Activated CD8-positive, alpha-beta memory T cell treated with anti-CD3 and anti-CD28 coated beads, Interleukin-2, amount 50 U/mL, for 4 hours (primary cell): ENCODE results near the gene CKAP4.
"Not testable (repeated sequence)": the region's sequence is repeated elsewhere in the genome, so short reads cannot be mapped to it uniquely, and the experiment has no call there.

Experiments
- DNase-seq: peaks from one replicate; pipeline ENCODE4 v3.0.0-alpha.2; 2020

Gene CKAP4, protein sequence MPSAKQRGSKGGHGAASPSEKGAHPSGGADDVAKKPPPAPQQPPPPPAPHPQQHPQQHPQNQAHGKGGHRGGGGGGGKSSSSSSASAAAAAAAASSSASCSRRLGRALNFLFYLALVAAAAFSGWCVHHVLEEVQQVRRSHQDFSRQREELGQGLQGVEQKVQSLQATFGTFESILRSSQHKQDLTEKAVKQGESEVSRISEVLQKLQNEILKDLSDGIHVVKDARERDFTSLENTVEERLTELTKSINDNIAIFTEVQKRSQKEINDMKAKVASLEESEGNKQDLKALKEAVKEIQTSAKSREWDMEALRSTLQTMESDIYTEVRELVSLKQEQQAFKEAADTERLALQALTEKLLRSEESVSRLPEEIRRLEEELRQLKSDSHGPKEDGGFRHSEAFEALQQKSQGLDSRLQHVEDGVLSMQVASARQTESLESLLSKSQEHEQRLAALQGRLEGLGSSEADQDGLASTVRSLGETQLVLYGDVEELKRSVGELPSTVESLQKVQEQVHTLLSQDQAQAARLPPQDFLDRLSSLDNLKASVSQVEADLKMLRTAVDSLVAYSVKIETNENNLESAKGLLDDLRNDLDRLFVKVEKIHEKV

GRCh38 chr12:106247674-106248311 lies at the start of gene CKAP4:
Gene CKAP4, minus strand, starts transcription at chr12:106248020. Its CDS starts 169 bp downstream, at chr12:106247851.
- peak; percentile 63 for DNase-seq

- DNase-seq = no peak
Observed at GRCh38 chr12:106297075-106297474, 49.3 kb upstream of the CKAP4 start.

DNA sequence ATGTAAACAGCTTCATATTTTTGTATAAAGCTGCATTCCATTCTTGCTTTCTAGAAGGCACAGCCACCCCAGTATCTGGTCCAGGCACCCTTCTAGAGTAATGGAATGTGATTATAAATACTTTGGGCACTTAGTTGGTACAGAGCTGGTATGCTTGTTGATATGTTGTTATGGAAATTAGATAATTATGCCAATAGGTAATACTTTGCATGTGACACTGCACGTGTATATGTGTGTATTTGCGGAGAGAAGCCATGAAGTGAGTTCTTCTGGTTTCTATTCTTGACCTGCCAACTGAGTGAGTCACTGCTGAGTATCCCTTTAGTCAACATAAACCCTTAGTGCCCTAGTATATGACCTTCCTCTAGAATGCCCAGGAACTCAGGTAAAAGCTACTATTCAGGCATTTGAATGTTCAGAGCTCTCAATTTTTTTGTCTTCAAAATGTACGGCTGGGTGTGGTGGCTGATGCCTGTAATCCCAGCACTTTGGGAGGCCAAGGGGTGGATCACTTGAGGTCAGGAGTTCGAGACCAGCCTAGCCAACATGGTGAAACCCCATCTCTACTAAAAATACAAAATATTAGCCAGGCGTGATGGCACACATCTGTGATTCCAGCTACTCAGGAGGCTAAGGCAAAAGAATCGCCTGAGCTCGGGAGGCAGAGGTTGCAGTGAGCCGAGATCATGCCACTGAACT lies 48.5 kb upstream of the CKAP4 start:
- DNase-seq = no peak

- DNase-seq = no peak
Observed at GRCh38 chr12:106292339-106292738, 44.5 kb upstream of the CKAP4 start.

DNA sequence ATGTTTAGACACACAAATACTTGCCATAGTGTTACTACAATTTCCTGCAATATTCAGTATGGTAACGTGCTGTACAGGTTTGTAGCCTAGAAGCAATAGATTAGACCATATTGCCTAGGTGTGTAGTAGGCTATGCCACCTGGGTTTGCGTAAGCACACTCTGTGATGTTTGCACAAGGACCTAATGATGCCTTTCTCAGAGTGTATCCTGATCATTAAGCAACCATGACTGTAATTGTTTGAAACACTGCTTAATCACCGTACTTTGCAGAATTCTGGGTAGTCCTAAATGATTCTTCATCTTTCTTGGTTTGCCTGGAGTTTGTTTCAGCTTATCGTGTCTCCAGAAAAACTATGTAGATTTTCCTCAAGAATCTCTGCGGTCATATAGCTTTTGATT lies 43.5 kb upstream of the CKAP4 start:
- DNase-seq = no peak

- DNase-seq = no peak
Observed at GRCh38 chr12:106290666-106291065, 42.8 kb upstream of the CKAP4 start.

DNA sequence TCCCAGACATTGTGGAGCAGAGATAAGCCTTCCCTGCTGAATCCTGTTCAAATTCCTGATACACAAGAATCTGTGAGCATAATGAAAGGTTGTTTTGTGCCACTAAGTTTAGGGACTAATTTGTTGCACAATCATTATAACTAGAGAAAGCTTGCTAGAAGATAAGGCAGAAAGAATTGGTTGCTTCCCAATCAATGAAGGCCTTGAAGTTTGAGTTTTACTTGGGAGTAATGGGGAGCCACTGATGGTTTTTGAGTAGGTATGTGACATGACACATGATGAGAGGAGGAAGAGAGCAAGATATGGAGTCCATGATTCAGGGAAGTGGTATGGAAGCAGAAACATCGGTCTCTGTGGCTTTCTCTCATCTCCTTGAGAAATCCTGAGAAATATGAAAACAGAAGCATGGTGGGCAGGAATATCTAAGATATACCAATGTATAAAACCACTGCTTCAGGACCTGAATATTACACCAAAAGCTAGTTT lies 41.4 kb upstream of the CKAP4 start:
- DNase-seq = no peak

GRCh38 chr12:106288494-106289195 lies 40.8 kb upstream of the CKAP4 start:
- peak; percentile 27 for DNase-seq

GRCh38 chr12:106288101-106288493 lies 40.3 kb upstream of the CKAP4 start:
- no peak for DNase-seq

DNA sequence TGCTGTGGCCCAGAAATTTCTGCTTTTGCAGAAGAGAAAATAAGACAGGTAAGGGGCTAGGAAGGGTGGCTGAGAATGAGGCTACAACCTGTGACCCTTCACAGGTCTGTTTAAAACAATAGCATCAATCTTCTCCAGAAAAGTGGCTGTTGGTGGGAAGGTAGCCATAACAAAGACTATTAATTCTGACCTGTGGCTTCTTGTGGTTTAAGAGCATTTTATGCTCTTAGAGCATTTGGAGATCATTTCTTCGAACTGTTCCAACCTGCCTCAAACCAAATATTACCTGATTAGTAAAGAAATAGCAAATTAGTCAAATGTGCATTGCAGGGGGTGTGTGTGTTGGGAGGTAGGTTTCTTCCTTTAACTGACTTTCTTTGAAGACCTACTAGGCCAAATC lies 39.5 kb upstream of the CKAP4 start:
- DNase-seq = no peak

- not testable (repeated sequence) for DNase-seq
Observed at GRCh38 chr12:106286576-106287162, 38.8 kb upstream of the CKAP4 start.

DNA sequence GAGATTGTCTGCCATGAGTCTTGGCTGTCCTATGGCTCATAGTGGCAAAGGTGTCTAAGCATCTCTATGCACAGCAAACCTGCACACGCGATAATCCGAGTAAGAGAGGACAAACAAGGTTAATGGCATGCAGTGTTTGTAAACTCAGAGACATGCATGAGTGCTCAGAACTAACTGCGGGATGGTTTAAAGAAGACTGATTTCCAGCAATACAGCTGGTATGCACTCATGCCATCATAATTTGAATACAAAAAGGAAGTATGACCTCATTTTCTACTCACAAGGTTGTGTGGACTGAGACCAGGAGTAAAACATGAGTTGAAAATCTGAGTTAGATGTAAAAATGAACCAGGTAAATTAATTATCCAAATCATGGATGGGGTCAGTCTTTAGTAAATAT lies 38.2 kb upstream of the CKAP4 start:
- no peak for DNase-seq

GRCh38 chr12:106284358-106285105 lies 36.7 kb upstream of the CKAP4 start:
- DNase-seq = no peak

DNA sequence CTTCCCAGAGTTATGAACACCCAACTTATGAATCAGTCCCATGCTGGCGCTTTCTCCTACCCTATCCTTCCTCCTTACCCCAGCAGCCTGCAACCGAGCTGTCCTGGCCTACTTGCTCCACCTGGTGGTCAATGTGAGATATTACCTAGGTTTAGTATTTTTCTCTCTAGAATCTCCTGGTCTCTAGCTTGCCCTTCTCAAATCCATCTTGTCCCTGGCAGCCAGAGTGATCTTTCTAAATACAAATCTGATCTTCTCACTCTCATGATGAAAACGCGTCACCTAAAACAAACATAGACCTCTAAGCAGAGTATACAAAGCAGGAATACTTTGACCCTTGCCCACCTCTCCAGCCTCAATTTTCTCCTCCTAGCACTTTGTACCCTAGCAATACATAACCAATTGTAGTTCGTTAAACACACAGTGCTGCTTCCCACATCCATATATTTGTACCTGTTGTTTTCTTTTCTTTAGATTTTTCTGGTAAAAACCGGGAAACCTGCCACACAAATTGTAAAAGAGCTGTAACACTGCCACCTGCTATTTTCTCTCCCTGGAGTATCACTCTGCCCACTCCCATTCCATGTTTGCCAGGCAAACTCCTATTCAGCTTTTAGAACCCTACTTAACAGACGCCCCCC lies 34.8 kb upstream of the CKAP4 start:
- DNase-seq = peak; percentile 47

DNA sequence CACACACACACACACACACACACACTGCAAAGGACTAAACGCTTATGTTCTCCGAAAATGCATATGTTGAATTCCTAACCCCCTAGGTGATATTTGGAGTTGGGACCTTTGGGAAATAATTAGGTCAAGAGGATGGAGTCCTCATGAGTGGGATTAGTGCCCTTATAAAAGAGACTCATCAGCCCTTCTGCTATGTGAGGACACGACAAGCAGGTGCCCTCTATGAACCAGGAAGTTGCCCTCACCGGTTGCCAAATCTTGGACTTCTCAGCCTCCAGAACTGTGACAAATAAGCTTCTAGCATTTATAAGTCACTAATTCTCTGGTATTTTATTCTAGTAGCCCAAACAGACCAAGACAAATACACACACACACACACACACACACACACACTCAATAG lies 34.0 kb upstream of the CKAP4 start:
- DNase-seq = no peak

GRCh38 chr12:106281056-106281782 lies 33.4 kb upstream of the CKAP4 start:
- no peak for DNase-seq

DNA sequence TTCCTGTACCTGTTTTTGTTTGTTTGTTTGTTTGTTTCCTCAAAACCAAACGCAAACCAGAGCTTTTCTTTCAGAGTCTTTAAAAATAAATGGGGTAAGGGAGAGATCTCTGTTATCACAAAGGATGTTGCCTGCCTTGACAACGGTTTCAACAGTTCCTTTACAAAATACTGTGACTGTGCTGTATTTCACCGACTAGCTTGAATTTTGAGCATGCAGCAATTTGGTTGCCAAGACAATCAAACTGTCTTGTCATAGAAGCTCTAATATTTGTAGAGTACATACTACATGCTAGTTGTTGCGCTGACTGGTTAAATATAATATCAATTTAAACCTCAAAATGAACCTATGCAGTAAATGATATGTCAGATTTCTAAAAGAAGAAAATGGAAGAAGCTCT lies 32.3 kb upstream of the CKAP4 start:
- DNase-seq = no peak

GRCh38 chr12:106276032-106276740 lies 28.4 kb upstream of the CKAP4 start:
- no peak for DNase-seq

DNA sequence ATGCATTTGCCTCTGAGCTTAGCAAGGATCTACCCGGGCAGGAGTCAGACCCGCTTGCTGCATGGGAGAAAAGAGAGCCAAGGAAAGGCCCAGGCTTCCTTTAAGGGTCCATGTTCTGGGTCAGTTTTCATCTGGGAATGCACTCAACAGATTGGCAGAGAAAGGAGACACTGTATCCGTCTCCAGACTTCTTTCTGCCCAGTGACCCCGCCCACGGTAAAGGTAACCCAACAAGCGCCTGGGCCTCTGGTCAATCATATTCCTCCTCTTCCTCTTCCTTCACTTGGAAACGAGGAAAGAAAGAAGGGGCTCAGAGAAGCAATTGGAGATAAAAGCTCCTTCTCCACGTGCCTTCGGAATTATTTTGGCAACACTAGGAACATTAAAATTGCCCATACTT lies 27.6 kb upstream of the CKAP4 start:
- DNase-seq = no peak
